Loucy (cell line): ENCODE measurements around the gene FAM131B.

Experiments used
- H2AFZ ChIP-seq: fragments of 200-600 bp; sonication (generic); 2 replicates; pipeline ENCODE4 v1.6.0; 2016; ENCODE audit warnings: antibody characterized with exemption, mild to moderate bottlenecking, low read length, moderate library complexity
- H3F3A ChIP-seq: fragments of 200-600 bp; 2 replicates; pipeline ENCODE4 v1.6.0; 2016; ENCODE audit warnings: antibody characterized with exemption, low read depth, mild to moderate bottlenecking
- H3K27me3 ChIP-seq: fragments of 200-600 bp; sonication (generic); 2 replicates; pipeline ENCODE4 v1.6.1; 2014; ENCODE audit warnings: low read length, mild to moderate bottlenecking; ENCODE audit not compliant: insufficient read depth, poor library complexity, severe bottlenecking
- H3K36me3 ChIP-seq: fragments of 200-600 bp; sonication (generic); 2 replicates; pipeline ENCODE4 v1.6.1; 2016; ENCODE audit warnings: low read length; ENCODE audit not compliant: insufficient read depth
- H3K4me1 ChIP-seq: fragments of 200-600 bp; sonication (generic); 2 replicates; pipeline ENCODE4 v1.5.1; 2014; ENCODE audit warnings: low read length, mild to moderate bottlenecking; ENCODE audit not compliant: insufficient read depth, poor library complexity, severe bottlenecking
- H3K4me2 ChIP-seq: fragments of 200-600 bp; sonication (generic); 2 replicates; pipeline ENCODE4 v1.6.0; 2014; ENCODE audit warnings: antibody characterized with exemption, low read length, low read depth, mild to moderate bottlenecking; ENCODE audit not compliant: poor library complexity, severe bottlenecking
- H3K4me3 ChIP-seq: fragments of 200-600 bp; sonication (generic); 2 replicates; pipeline ENCODE4 v1.5.1; 2014; ENCODE audit warnings: low read length, mild to moderate bottlenecking, mixed read lengths; ENCODE audit not compliant: poor library complexity, severe bottlenecking
- H3K79me2 ChIP-seq: fragments of 200-600 bp; sonication (generic); 2 replicates; pipeline ENCODE4 v1.6.1; 2014; ENCODE audit warnings: low read length; ENCODE audit not compliant: insufficient read depth
- H3K9ac ChIP-seq: fragments of 200-600 bp; sonication (generic); 2 replicates; pipeline ENCODE4 v1.6.0; 2014; ENCODE audit warnings: mild to moderate bottlenecking, low read depth, low read length, moderate library complexity; ENCODE audit not compliant: poor library complexity, severe bottlenecking
- H3K9me2 ChIP-seq: fragments of 200-600 bp; sonication (generic); replicated peaks from 2 replicates; pipeline ENCODE4 v1.6.1; 2016; ENCODE audit warnings: low read depth, low read length, mixed read lengths
- H3K9me3 ChIP-seq: fragments of 200-600 bp; sonication (generic); 2 replicates; pipeline ENCODE4 v1.6.1; 2014; ENCODE audit warnings: mild to moderate bottlenecking, antibody characterized with exemption, low read length, low read depth; ENCODE audit not compliant: insufficient read depth
- H4K20me1 ChIP-seq: fragments of 200-600 bp; sonication (generic); 2 replicates; pipeline ENCODE4 v1.6.0; 2014; ENCODE audit warnings: antibody characterized with exemption, low read length, mild to moderate bottlenecking; ENCODE audit not compliant: insufficient read depth, poor library complexity, severe bottlenecking
- CTCF ChIP-seq: fragments of 200-600 bp; sonication (generic); conservative IDR thresholded peaks from 2 replicates; pipeline ENCODE4 v1.5.1; 2014; ENCODE audit warnings: mild to moderate bottlenecking, antibody characterized with exemption, low read length
- EZH2phosphoT487 ChIP-seq: fragments of 200-600 bp; IDR thresholded peaks from 2 replicates; pipeline ENCODE4 v1.6.1; 2018; ENCODE audit warnings: antibody characterized with exemption, mild to moderate bottlenecking, moderate library complexity, borderline replicate concordance

Gene FAM131B

GRCh38 chr7:143327903-143328302 lies 34.6 kb downstream of the FAM131B start:
- H3K4me1 ChIP-seq: no peaks in the 10 kb centered on the region
- H3F3A ChIP-seq: no peaks in the 10 kb centered on the region
- no peaks in the 10 kb centered on the region for H3K36me3 ChIP-seq
- no peaks in the 10 kb centered on the region for H4K20me1 ChIP-seq
- no peak overlapping the region for H2AFZ ChIP-seq
- no peak overlapping the region for H3K4me3 ChIP-seq
- no peak overlapping the region for H3K9ac ChIP-seq
- no peaks in the 10 kb centered on the region for H3K27me3 ChIP-seq
- no peak overlapping the region for H3K4me2 ChIP-seq
- no peaks in the 10 kb centered on the region for H3K9me3 ChIP-seq
- TF ChIP-seq CTCF (no peak), EZH2phosphoT487 (no peak)
- no peaks in the 10 kb centered on the region for H3K79me2 ChIP-seq
- H3K9me2 ChIP-seq: no peaks in the 10 kb centered on the region

- TF ChIP-seq EZH2phosphoT487 (no peak), CTCF (no peak)
- H3K4me2 ChIP-seq: no peak overlapping the region
- no peak overlapping the region for H3K4me3 ChIP-seq
- H3K27me3 ChIP-seq: no peaks in the 10 kb centered on the region
- no peaks in the 10 kb centered on the region for H3K4me1 ChIP-seq
- no peak overlapping the region for H2AFZ ChIP-seq
- no peak overlapping the region for H3K9ac ChIP-seq
- no peaks in the 10 kb centered on the region for H3K36me3 ChIP-seq
- H3K9me2 ChIP-seq: no peaks in the 10 kb centered on the region
- no peaks in the 10 kb centered on the region for H3F3A ChIP-seq
- H3K79me2 ChIP-seq: no peaks in the 10 kb centered on the region
- H3K9me3 ChIP-seq: no peaks in the 10 kb centered on the region
- no peaks in the 10 kb centered on the region for H4K20me1 ChIP-seq
Measured at GRCh38 chr7:143325240-143325639, 37.3 kb downstream of the FAM131B start.

- no peak overlapping the region for H3K4me3 ChIP-seq
Measured at GRCh38 chr7:143323653-143324052, 38.9 kb downstream of the FAM131B start.

More at GRCh38 chr7:143323653-143324052, 38.9 kb downstream of the FAM131B start:
- no peak overlapping the region for H3K4me2 ChIP-seq
- no peaks in the 10 kb centered on the region for H3K79me2 ChIP-seq
- H4K20me1 ChIP-seq: no peaks in the 10 kb centered on the region
- H3K4me1 ChIP-seq: no peaks in the 10 kb centered on the region
- H3K36me3 ChIP-seq: no peaks in the 10 kb centered on the region
- H3K9me2 ChIP-seq: no peaks in the 10 kb centered on the region
- TF ChIP-seq CTCF (no peak), EZH2phosphoT487 (no peak)
- H2AFZ ChIP-seq: no peak overlapping the region
- H3F3A ChIP-seq: no peaks in the 10 kb centered on the region
- no peaks in the 10 kb centered on the region for H3K9me3 ChIP-seq
- no peaks in the 10 kb centered on the region for H3K27me3 ChIP-seq
- H3K9ac ChIP-seq: no peak overlapping the region
